H1 (cell line): ENCODE measurements around the gene GDNF. TPM values are rescaled to one million over a fixed set of nuclear protein-coding genes. Genes with fewer than 3 reads are reported as not detected.

Experiments used
- FOSL1 ChIP-seq: IDR thresholded peaks from 2 replicates; pipeline ENCODE4 v1.6.1; 2011; ENCODE audit warnings: mild to moderate bottlenecking, low read depth, low read length, moderate library complexity; ENCODE audit not compliant: insufficient read depth
- MAFK ChIP-seq: IDR thresholded peaks from 2 replicates; pipeline ENCODE4 v1.6.1; 2012; ENCODE audit warnings: low read depth, mild to moderate bottlenecking, improper control_type of control experiment, low read length
- NRF1 ChIP-seq: IDR thresholded peaks from 2 replicates; pipeline ENCODE4 v1.6.1; 2011; ENCODE audit warnings: mild to moderate bottlenecking, low read depth, low read length, improper control_type of control experiment
- RAD21 ChIP-seq, 2 experiments: IDR thresholded peaks in 1 of 2; conservative IDR thresholded peaks in 1 of 2; 2 replicates each; pipeline ENCODE4 v1.6.1; 2011; ENCODE audit warnings: low read depth in 2 of 2, low read length in 2 of 2, improper control_type of control experiment in 1 of 2, inconsistent platforms in 1 of 2, mild to moderate bottlenecking in 1 of 2, moderate library complexity in 1 of 2
- polyA plus RNA-seq, 7 experiments: library from polyadenylated mRNA; depleted of rRNA in 3 of 7; stranded (reverse) in 5 of 7; unstranded in 2 of 7; fragments of >200 nt in 5 of 7; fragments of 200-250 nt in 2 of 7; gene quantifications; 1 replicate in 5 of 7; 2 replicates in 1 of 7; 4 replicates in 1 of 7; pipeline versions ENCODE4 v1.2.1 to v1.2.3, GENCODE V29; 2011 to 2013; ENCODE audit warnings: missing spikeins in 2 of 7, mixed read lengths in 2 of 7
- total RNA-seq: library from RNA; stranded (reverse); fragmentation: NEBNext Ultra II Directional; extraction: Animal tissue kit (Norgen Biotek cat#: 25700); gene quantifications from 2 replicates; pipeline ENCODE4 v1.2.1, GENCODE V29; 2021

GDNF gene
- total and polyA plus RNA-seq, 2 of the 8 experiments (the other 6 are each of a cell fraction or from before 2014, with no cell fraction given) = 0.15 to 2.0 TPM

GRCh38 chr5:37768371-37768770 lies 71.5 kb downstream of the GDNF start (continued):
- no peak for TF ChIP-seq MAFK
- TF ChIP-seq RAD21 (IDR thresholded peaks at IDR 0.05 in 1 of 2, conservative IDR thresholded peaks at IDR 0.05 in 1 of 2; ENCODE audit: low read depth in 2 of 2, low read length in 2 of 2) = no peak
- no peak for TF ChIP-seq NRF1
- TF ChIP-seq FOSL1 = no peak
